OCI-LY7 (cell line): Measurements from ENCODE around the gene PDGFB. TPM values are rescaled to one million over a fixed set of nuclear protein-coding genes. Genes with fewer than 3 reads are reported as not detected.

Experiments used
- BruUV-seq: library from RNA; stranded (reverse); fragments of 400-500 nt; replicated peaks from 2 replicates; lab custom pipeline; 2021; lab: Mats Ljungman, UMichigan
- CTCF ChIA-PET: fragments of 300-600 bp; sonication (Branson Sonifier 250); formaldehyde crosslinking; loops from one replicate; lab custom pipeline; 2022; ENCODE audit warnings: antibody characterized with exemption; ENCODE audit not compliant: unreplicated experiment; lab: Charles Lee
- POLR2A ChIA-PET: fragments of 300-600 bp; sonication (Branson Sonifier 250); formaldehyde crosslinking; loops from one replicate; lab custom pipeline; 2022; ENCODE audit warnings: antibody characterized with exemption; lab: Charles Lee
- DNase-seq: peaks from one replicate; pipeline ENCODE4 v3.0.0-alpha.2; 2015; ENCODE audit warnings: low spot score
- H2AFZ ChIP-seq: fragments of 200-600 bp; sonication (generic), shearing (Covaris generic); 2 replicates; pipeline ENCODE4 v1.6.1; 2014; ENCODE audit warnings: mild to moderate bottlenecking, antibody characterized with exemption, low read length, moderate library complexity
- H3K27ac ChIP-seq: fragments of 200-600 bp; sonication (generic); 2 replicates; pipeline ENCODE4 v1.5.1; 2014; ENCODE audit warnings: mixed run types, low read depth, mild to moderate bottlenecking, moderate library complexity, low read length, inconsistent platforms; ENCODE audit not compliant: poor library complexity, severe bottlenecking
- H3K36me3 ChIP-seq: fragments of 200-600 bp; sonication (generic); 2 replicates; pipeline ENCODE4 v1.6.1; 2014; ENCODE audit warnings: mild to moderate bottlenecking, antibody characterized with exemption, low read length, moderate library complexity, mixed read lengths; ENCODE audit not compliant: insufficient read depth
- H3K4me1 ChIP-seq: fragments of 200-600 bp; sonication (generic); 2 replicates; pipeline ENCODE4 v1.5.1; 2014; ENCODE audit warnings: mild to moderate bottlenecking, low read length; ENCODE audit not compliant: insufficient read depth, poor library complexity, severe bottlenecking
- H3K4me2 ChIP-seq: fragments of 200-600 bp; sonication (generic); 2 replicates; pipeline ENCODE4 v1.6.1; 2014; ENCODE audit warnings: mild to moderate bottlenecking, low read length
- H3K4me3 ChIP-seq: fragments of 200-600 bp; sonication (generic); 2 replicates; pipeline ENCODE4 v1.5.1; 2014; ENCODE audit warnings: mild to moderate bottlenecking, low read depth, low read length; ENCODE audit not compliant: poor library complexity, severe bottlenecking
- H3K79me2 ChIP-seq: fragments of 200-600 bp; sonication (generic); 2 replicates; pipeline ENCODE4 v1.6.1; 2016; ENCODE audit warnings: low read depth, mild to moderate bottlenecking, low read length, moderate library complexity, mixed read lengths; ENCODE audit not compliant: insufficient read depth
- H3K9me2 ChIP-seq: fragments of 200-600 bp; sonication (generic); 2 replicates; pipeline ENCODE4 v1.6.1; 2016; ENCODE audit warnings: mild to moderate bottlenecking, low read length, mixed read lengths; ENCODE audit not compliant: insufficient read depth
- H3K9me3 ChIP-seq: fragments of 200-600 bp; sonication (generic); 2 replicates; pipeline ENCODE4 v1.6.1; 2014; ENCODE audit warnings: mild to moderate bottlenecking, mixed run types, low read length, mixed read lengths
- H4K20me1 ChIP-seq: fragments of 200-600 bp; sonication (generic); 2 replicates; pipeline ENCODE4 v1.6.1; 2014; ENCODE audit warnings: mild to moderate bottlenecking, antibody characterized with exemption, low read length, moderate library complexity, mixed read lengths; ENCODE audit not compliant: insufficient read depth
- CTCF ChIP-seq: fragments of 200-600 bp; sonication (generic); conservative IDR thresholded peaks from 2 replicates; pipeline ENCODE4 v1.5.1; 2014; ENCODE audit warnings: mild to moderate bottlenecking, antibody characterized with exemption, low read length, moderate library complexity, mixed read lengths
- EZH2phosphoT487 ChIP-seq: fragments of 200-600 bp; sonication (generic); IDR thresholded peaks from 2 replicates; pipeline ENCODE4 v1.6.1; 2018; ENCODE audit warnings: low read depth, borderline replicate concordance, mild to moderate bottlenecking, mixed run types, antibody characterized with exemption, low read length, moderate library complexity, mixed read lengths
- intact Hi-C: fragments of 100-400 bp; cut with micrococcal nuclease; formaldehyde crosslinking; loops from one replicate; pipeline ENCODE4 v1.10.0; 2022; ENCODE audit not compliant: unreplicated experiment
- total RNA-seq, 2 experiments: library from RNA; depleted of rRNA in 1 of 2; stranded (reverse); fragments of >200 nt in 1 of 2; shearing (Covaris generic) in 1 of 2; gene quantifications; 2 replicates each; pipeline ENCODE4 v1.2.3, GENCODE V29; 2014 to 2022

PDGFB gene
- total RNA-seq, 2 experiments from 2014 or later, result 0.27 TPM; not detected in 1

GRCh38 chr22:39232806-39233709, 11.7 kb downstream of the PDGFB start:
- BruUV-seq, result no TSS peak
- H3K27ac ChIP-seq, result no peak overlapping the region
- H3K9me3 ChIP-seq, result no peaks in the 10 kb centered on the region
- TF ChIP-seq EZH2phosphoT487, result no peak
- no peak for TF ChIP-seq CTCF
- no peaks in the 10 kb centered on the region for H3K9me2 ChIP-seq
- no peaks in the 10 kb centered on the region for H4K20me1 ChIP-seq
- H2AFZ ChIP-seq, result no peak overlapping the region
- H3K79me2 ChIP-seq, result no peaks in the 10 kb centered on the region
- H3K4me2 ChIP-seq, result no peak overlapping the region
- CTCF ChIA-PET, result no interaction called here
- intact Hi-C loops, result no loop called here
- H3K4me3 ChIP-seq, result no peak overlapping the region
- POLR2A ChIA-PET, result no interaction called here
- DNase-seq, result no peak
- no peaks in the 10 kb centered on the region for H3K4me1 ChIP-seq
- no peaks in the 10 kb centered on the region for H3K36me3 ChIP-seq

GRCh38 chr22:39232246-39232645, 12.5 kb downstream of the PDGFB start:
- CTCF ChIA-PET, result no interaction called here
- Histone ChIP-seq H3K9me3 (no peaks in the 10 kb centered on the region), H3K36me3 (no peaks in the 10 kb centered on the region), H3K79me2 (no peaks in the 10 kb centered on the region), H4K20me1 (no peaks in the 10 kb centered on the region), H2AFZ (no peak overlapping the region), H3K4me1 (no peaks in the 10 kb centered on the region), H3K4me2 (no peak overlapping the region), H3K27ac (no peak overlapping the region), H3K9me2 (no peaks in the 10 kb centered on the region), H3K4me3 (no peak overlapping the region)
- TF ChIP-seq EZH2phosphoT487 (no peak), CTCF (no peak)
- no peak for DNase-seq
- POLR2A ChIA-PET, result no interaction called here
- intact Hi-C loops, result no loop called here
- no TSS peak for BruUV-seq
